H1 (cell line): Measurements from ENCODE around the gene ZNF112. TPM values are rescaled to one million over a fixed set of nuclear protein-coding genes. Genes with fewer than 3 reads are reported as not detected.

Source experiments
- CTCF ChIA-PET: fragments of 300-600 bp; sonication (Branson Sonifier 250); formaldehyde crosslinking; loops from one replicate; lab custom pipeline; 2021; ENCODE audit not compliant: partially characterized antibody; lab: Charles Lee
- POLR2A ChIA-PET: fragments of 300-600 bp; sonication (Branson Sonifier 250); formaldehyde crosslinking; loops from one replicate; lab custom pipeline; 2021; ENCODE audit warnings: inconsistent platforms; ENCODE audit not compliant: partially characterized antibody; lab: Charles Lee
- DNase-seq, 2 experiments: peaks; one replicate each; pipeline versions ENCODE4 v3.0.0 to v3.0.0-alpha.2; 2010 to 2022; ENCODE audit warnings: low spot score in 2 of 2, low read depth in 1 of 2, mixed read lengths in 1 of 2
- FAIRE-seq: peaks from 2 replicates; lab custom pipeline; 2011; peaks lifted over from hg19 to GRCh38; lab: Jason Lieb, UNC
- H2AFZ ChIP-seq: 2 replicates; pipeline ENCODE4 v1.8.1; 2012; ENCODE audit warnings: low read length, inconsistent platforms
- H2AK5ac ChIP-seq: 2 replicates; pipeline ENCODE4 v1.6.1; 2013; ENCODE audit warnings: low read depth, low read length
- H2BK120ac ChIP-seq: replicated peaks from 2 replicates; pipeline ENCODE3; 2013; ENCODE audit warnings: low read depth, low read length, inconsistent platforms
- H2BK12ac ChIP-seq: 2 replicates; pipeline ENCODE4 v1.6.1; 2013; ENCODE audit warnings: low read depth, low read length
- H2BK15ac ChIP-seq: 2 replicates; pipeline ENCODE4 v1.6.1; 2013; ENCODE audit warnings: low read length
- H2BK20ac ChIP-seq: 2 replicates; pipeline ENCODE4 v1.6.1; 2013; ENCODE audit warnings: low read length
- H2BK5ac ChIP-seq: 2 replicates; pipeline ENCODE4 v1.6.1; 2013; ENCODE audit warnings: low read depth, low read length
- H3K14ac ChIP-seq: 2 replicates; pipeline ENCODE4 v1.6.1; 2013; ENCODE audit warnings: inconsistent platforms; ENCODE audit not compliant: insufficient read length
- H3K18ac ChIP-seq: 2 replicates; pipeline ENCODE4 v1.6.1; 2013; ENCODE audit warnings: low read length; ENCODE audit errors: extremely low read depth
- H3K23ac ChIP-seq: 2 replicates; pipeline ENCODE4 v1.6.1; 2013; ENCODE audit warnings: inconsistent platforms; ENCODE audit not compliant: insufficient read length
- H3K23me2 ChIP-seq: 2 replicates; pipeline ENCODE4 v1.6.1; 2013; ENCODE audit warnings: low read depth, low read length
- H3K27ac ChIP-seq: 2 replicates; pipeline ENCODE4 v1.6.1; 2011; ENCODE audit warnings: low read depth, low read length, inconsistent platforms
- H3K27me3 ChIP-seq, 4 experiments: replicated peaks in 1 of 4; 1 replicate in 1 of 4; 2 replicates in 3 of 4; pipeline versions ENCODE4 v1.6.1 to v1.8.1; 2011 to 2013; ENCODE audit warnings: low read length in 3 of 4, mild to moderate bottlenecking in 3 of 4, inconsistent platforms in 2 of 4, mixed read lengths in 2 of 4, moderate library complexity in 1 of 4; ENCODE audit not compliant: control insufficient read depth in 3 of 4, insufficient read depth in 3 of 4; ENCODE audit errors: extremely low read depth in 1 of 4
- H3K36me3 ChIP-seq, 4 experiments: 2 replicates each; pipeline versions ENCODE4 v1.6.1 to v1.8.1; 2011 to 2013; ENCODE audit warnings: mild to moderate bottlenecking in 4 of 4, low read length in 3 of 4, moderate library complexity in 2 of 4, control low read depth in 1 of 4, inconsistent platforms in 1 of 4; ENCODE audit not compliant: insufficient read depth in 4 of 4, control insufficient read depth in 2 of 4
- H3K4ac ChIP-seq: replicated peaks from 2 replicates; pipeline ENCODE3; 2013; ENCODE audit warnings: low read length, low read depth, mixed read lengths, inconsistent platforms; ENCODE audit not compliant: insufficient read length
- H3K4me1 ChIP-seq, 4 experiments: replicated peaks in 1 of 4; 1 replicate in 1 of 4; 2 replicates in 3 of 4; pipeline versions ENCODE4 v1.6.1 to v1.8.1; 2011 to 2013; ENCODE audit warnings: low read length in 3 of 4, inconsistent platforms in 2 of 4, mixed read lengths in 1 of 4; ENCODE audit not compliant: insufficient read depth in 4 of 4, control insufficient read depth in 3 of 4
- H3K4me2 ChIP-seq, 2 experiments: 2 replicates each; pipeline versions ENCODE4 v1.6.1 to v1.8.1; 2011 to 2013; ENCODE audit warnings: low read depth in 2 of 2, low read length in 2 of 2, control low read depth in 1 of 2, inconsistent platforms in 1 of 2, mild to moderate bottlenecking in 1 of 2; ENCODE audit not compliant: insufficient read depth in 1 of 2
- H3K4me3 ChIP-seq, 4 experiments: fragments of 200-600, 300-600 bp in 1 of 4; sonication (generic), shearing (Covaris generic), sonication (Bioruptor Twin) in 1 of 4; 2 replicates each; pipeline versions ENCODE4 v1.5.1 to v1.8.1; 2011 to 2016; ENCODE audit warnings: low read length in 4 of 4, low read depth in 3 of 4, control low read depth in 2 of 4, inconsistent platforms in 2 of 4, mild to moderate bottlenecking in 2 of 4, mixed read lengths in 1 of 4, moderate library complexity in 1 of 4; ENCODE audit not compliant: insufficient read depth in 2 of 4; ENCODE audit errors: extremely low read depth in 1 of 4
- H3K56ac ChIP-seq: replicated peaks from 2 replicates; pipeline ENCODE3; 2013; ENCODE audit warnings: low read depth, mild to moderate bottlenecking, mixed read lengths, low read length, inconsistent platforms; ENCODE audit not compliant: insufficient read length
- H3K79me1 ChIP-seq: 2 replicates; pipeline ENCODE4 v1.6.1; 2013; ENCODE audit warnings: low read depth, low read length, control low read depth
- H3K79me2 ChIP-seq, 2 experiments: 2 replicates each; pipeline versions ENCODE4 v1.6.1 to v1.8.1; 2012 to 2013; ENCODE audit warnings: low read length in 2 of 2, mild to moderate bottlenecking in 2 of 2, inconsistent platforms in 1 of 2; ENCODE audit not compliant: insufficient read depth in 2 of 2, control insufficient read depth in 1 of 2
- H3K9ac ChIP-seq, 4 experiments: replicated peaks in 1 of 4; 1 replicate in 1 of 4; 2 replicates in 3 of 4; pipeline versions ENCODE4 v1.6.1 to v1.8.1; 2011 to 2013; ENCODE audit warnings: low read depth in 3 of 4, low read length in 3 of 4, control low read depth in 2 of 4, mild to moderate bottlenecking in 2 of 4, moderate library complexity in 2 of 4, inconsistent platforms in 1 of 4; ENCODE audit errors: extremely low read depth in 1 of 4
- H3K9me3 ChIP-seq, 2 experiments: 2 replicates each; pipeline versions ENCODE4 v1.6.1 to v1.8.1; 2012 to 2013; ENCODE audit warnings: mild to moderate bottlenecking in 2 of 2, moderate library complexity in 2 of 2, control low read depth in 1 of 2, inconsistent platforms in 1 of 2, low read depth in 1 of 2, low read length in 1 of 2, mixed read lengths in 1 of 2; ENCODE audit not compliant: insufficient read depth in 2 of 2
- H4K20me1 ChIP-seq, 2 experiments: replicated peaks in 1 of 2; 2 replicates each; pipeline versions ENCODE3 to v1.8.1; 2011 to 2013; ENCODE audit warnings: inconsistent platforms in 2 of 2, low read length in 2 of 2, mild to moderate bottlenecking in 1 of 2; ENCODE audit not compliant: insufficient read depth in 2 of 2, control insufficient read depth in 1 of 2
- H4K5ac ChIP-seq: 2 replicates; pipeline ENCODE4 v1.6.1; 2013; ENCODE audit warnings: low read length, low read depth, mixed read lengths, inconsistent platforms; ENCODE audit not compliant: insufficient read length
- H4K8ac ChIP-seq: 2 replicates; pipeline ENCODE4 v1.8.0; 2013; ENCODE audit warnings: mild to moderate bottlenecking, moderate library complexity, low read length, inconsistent platforms; ENCODE audit not compliant: insufficient read depth; ENCODE audit errors: extremely low read depth
- H4K91ac ChIP-seq: replicated peaks from 2 replicates; pipeline ENCODE3; 2013; ENCODE audit warnings: low read length, mixed read lengths, inconsistent platforms; ENCODE audit not compliant: insufficient read length
- BACH1 ChIP-seq: IDR thresholded peaks from 2 replicates; pipeline ENCODE4 v1.6.1; 2012; ENCODE audit warnings: low read length, improper control_type of control experiment
- CEBPB ChIP-seq: IDR thresholded peaks from 2 replicates; pipeline ENCODE4 v1.6.1; 2012; ENCODE audit warnings: low read depth, low read length
- CHD1 ChIP-seq: IDR thresholded peaks from 2 replicates; pipeline ENCODE4 v1.6.1; 2012; ENCODE audit warnings: low read depth, low read length, improper control_type of control experiment
- EP300 ChIP-seq, 2 experiments: IDR thresholded peaks; 1 replicate in 1 of 2; 2 replicates in 1 of 2; pipeline ENCODE4 v1.6.1; 2011 to 2012; ENCODE audit warnings: low read depth in 2 of 2, low read length in 2 of 2, mild to moderate bottlenecking in 2 of 2, borderline replicate concordance in 1 of 2, inconsistent platforms in 1 of 2, moderate library complexity in 1 of 2
- EZH2 ChIP-seq: fragments of 200-600 bp; sonication (generic); IDR thresholded peaks from 2 replicates; pipeline ENCODE4 v1.7.1; 2012; ENCODE audit warnings: low read depth, mild to moderate bottlenecking, moderate library complexity, low read length, inconsistent platforms; ENCODE audit not compliant: severe bottlenecking
- MAFK ChIP-seq: IDR thresholded peaks from 2 replicates; pipeline ENCODE4 v1.6.1; 2012; ENCODE audit warnings: low read depth, mild to moderate bottlenecking, improper control_type of control experiment, low read length
- NRF1 ChIP-seq: IDR thresholded peaks from 2 replicates; pipeline ENCODE4 v1.6.1; 2011; ENCODE audit warnings: mild to moderate bottlenecking, low read depth, low read length, improper control_type of control experiment
- POU5F1 ChIP-seq: IDR thresholded peaks from 2 replicates; pipeline ENCODE4 v1.6.1; 2011; ENCODE audit warnings: low read depth, mild to moderate bottlenecking, low read length, moderate library complexity
- RFX5 ChIP-seq: IDR thresholded peaks from 2 replicates; pipeline ENCODE4 v1.6.1; 2011; ENCODE audit warnings: low read depth, low read length, improper control_type of control experiment, borderline replicate concordance
- RXRA ChIP-seq: IDR thresholded peaks from 2 replicates; pipeline ENCODE4 v1.6.1; 2011; ENCODE audit warnings: low read depth, mild to moderate bottlenecking, low read length, moderate library complexity; ENCODE audit not compliant: insufficient read depth
- SP4 ChIP-seq: IDR thresholded peaks from 2 replicates; pipeline ENCODE4 v1.6.1; 2012; ENCODE audit warnings: low read length, inconsistent platforms
- SRF ChIP-seq: IDR thresholded peaks from 2 replicates; pipeline ENCODE4 v1.6.1; 2011; ENCODE audit warnings: mild to moderate bottlenecking, low read depth, low read length, moderate library complexity
- WGBS, 2 experiments: shearing (Covaris generic) in 1 of 2; methylation state at CpG; one replicate each; pipeline versions ENCODE4 v1.1.6 to v1.1.7; 2013 to 2015; ENCODE audit warnings: low lambda C conversion rate in 2 of 2, mixed read lengths in 2 of 2, inconsistent platforms in 1 of 2, low coverage in 1 of 2, missing lambda C conversion rate in 1 of 2; ENCODE audit not compliant: insufficient replicate concordance in 2 of 2, insufficient coverage in 1 of 2, insufficient read length in 1 of 2; ENCODE audit errors: extremely low coverage in 1 of 2, missing lambda C conversion rate in 1 of 2; 5-methylcytosine and 5-hydroxymethylcytosine counted together
- polyA plus RNA-seq, 7 experiments: library from polyadenylated mRNA; depleted of rRNA in 3 of 7; stranded (reverse) in 5 of 7; unstranded in 2 of 7; fragments of >200 nt in 5 of 7; fragments of 200-250 nt in 2 of 7; gene quantifications; 1 replicate in 5 of 7; 2 replicates in 1 of 7; 4 replicates in 1 of 7; pipeline versions ENCODE4 v1.2.1 to v1.2.3, GENCODE V29; 2011 to 2013; ENCODE audit warnings: missing spikeins in 2 of 7, mixed read lengths in 2 of 7
- total RNA-seq: library from RNA; stranded (reverse); fragmentation: NEBNext Ultra II Directional; extraction: Animal tissue kit (Norgen Biotek cat#: 25700); gene quantifications from 2 replicates; pipeline ENCODE4 v1.2.1, GENCODE V29; 2021
- TF ChIP-seq, protein P1 (sequence below): IDR thresholded peaks from 2 replicates; pipeline ENCODE4 v1.6.1; 2012; ENCODE audit warnings: inconsistent platforms
- TF ChIP-seq, protein P2 (sequence below): IDR thresholded peaks from 2 replicates; pipeline ENCODE4 v1.6.1; 2012; ENCODE audit warnings: inconsistent platforms

The ZNF112 gene
- total and polyA plus RNA-seq, 2 of the 8 experiments (the other 6 are each of a cell fraction or from before 2014, with no cell fraction given): 0.70 to 2.8 TPM

DNA sequence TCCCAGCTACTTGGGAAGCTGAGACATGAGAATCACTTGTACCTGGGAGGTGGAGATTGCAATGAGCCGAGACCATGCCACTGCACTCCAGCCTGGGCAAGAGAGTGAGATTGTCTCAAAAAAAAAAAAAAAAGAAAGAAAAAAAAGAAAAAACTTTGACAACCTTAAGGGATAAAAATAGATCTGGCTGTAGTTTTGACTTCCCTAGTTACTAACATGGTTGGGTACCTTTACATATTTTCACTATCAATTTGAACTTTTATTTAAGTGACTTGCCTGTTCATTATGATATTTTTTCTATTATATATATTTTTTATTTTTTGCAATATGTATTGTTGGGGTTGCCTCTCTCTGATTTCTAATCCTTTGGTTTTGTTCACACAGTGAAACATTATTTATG is 43.2 kb downstream of the ZNF112 start:
- H4K8ac ChIP-seq: no peak overlapping the region
- POLR2A ChIA-PET: no interaction called here
- 86% methylated on average over 1 of the region's 1 CpG; no CpG with 5 or more reads in 1 of the 2 experiments for WGBS, 2 experiments

More for the DNA sequence above, 43.2 kb downstream of the ZNF112 start:
- Histone ChIP-seq H3K79me2 (no peaks in the 10 kb centered on the region), H3K4me3 (no peak overlapping the region), H3K4ac (no peak overlapping the region), H2AFZ (no peak overlapping the region), H4K20me1 (no peaks in the 10 kb centered on the region), H3K4me2 (no peak overlapping the region)
- TF ChIP-seq MAFK: no peak
- TF ChIP-seq BACH1: no peak
- TF ChIP-seq NRF1: no peak
- no peak for TF ChIP-seq CHD1
- TF ChIP-seq EP300 (IDR thresholded peaks at IDR 0.05; ENCODE audit: borderline replicate concordance in 1 of 2, low read depth in 2 of 2, low read length in 2 of 2): no peak
- no peak for TF ChIP-seq POU5F1
- TF ChIP-seq, protein P1, sequence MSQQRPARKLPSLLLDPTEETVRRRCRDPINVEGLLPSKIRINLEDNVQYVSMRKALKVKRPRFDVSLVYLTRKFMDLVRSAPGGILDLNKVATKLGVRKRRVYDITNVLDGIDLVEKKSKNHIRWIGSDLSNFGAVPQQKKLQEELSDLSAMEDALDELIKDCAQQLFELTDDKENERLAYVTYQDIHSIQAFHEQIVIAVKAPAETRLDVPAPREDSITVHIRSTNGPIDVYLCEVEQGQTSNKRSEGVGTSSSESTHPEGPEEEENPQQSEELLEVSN: no peak
- no peak for TF ChIP-seq CEBPB
- TF ChIP-seq RFX5: no peak
- TF ChIP-seq EZH2: no peak
- TF ChIP-seq, protein P2, sequence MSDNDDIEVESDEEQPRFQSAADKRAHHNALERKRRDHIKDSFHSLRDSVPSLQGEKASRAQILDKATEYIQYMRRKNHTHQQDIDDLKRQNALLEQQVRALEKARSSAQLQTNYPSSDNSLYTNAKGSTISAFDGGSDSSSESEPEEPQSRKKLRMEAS: no peak
- no peak for TF ChIP-seq RXRA
- TF ChIP-seq SP4: no peak
- no peak for TF ChIP-seq SRF
- TF ChIP-seq, all 59 proteins: peak for 0
- H2BK120ac ChIP-seq: no peak overlapping the region
- H3K23ac ChIP-seq: no peak overlapping the region
- DNase-seq: no peak
- FAIRE-seq: no peak
- H3K27me3 ChIP-seq: no peaks in the 10 kb centered on the region
- H4K5ac ChIP-seq: no peak overlapping the region
- H3K9me3 ChIP-seq: peaks cover 27 to 40% of the 10 kb centered on the region in 2 experiments; a peak in 3 of 4 replicates
- H4K91ac ChIP-seq: no peak overlapping the region
- H3K14ac ChIP-seq: no peak overlapping the region
- no peak overlapping the region for H2BK20ac ChIP-seq
- no peak overlapping the region for H3K9ac ChIP-seq
- H2BK12ac ChIP-seq: no peak overlapping the region
- H2BK5ac ChIP-seq: no peak overlapping the region
- H3K79me1 ChIP-seq: no peaks in the 10 kb centered on the region
- CTCF ChIA-PET: no interaction called here
- H3K36me3 ChIP-seq: no peaks in the 10 kb centered on the region
- H2AK5ac ChIP-seq: no peak overlapping the region
- H3K27ac ChIP-seq: no peak overlapping the region
- no peak overlapping the region for H3K18ac ChIP-seq
- no peaks in the 10 kb centered on the region for H3K4me1 ChIP-seq
- H3K23me2 ChIP-seq: no peaks in the 10 kb centered on the region
- H2BK15ac ChIP-seq: no peak overlapping the region
- no peak overlapping the region for H3K56ac ChIP-seq
